Hematopoietic multipotent progenitor cell (in vitro differentiated cells): ENCODE data around the gene ZNF580. TPM values are rescaled to one million over a fixed set of nuclear protein-coding genes. Genes with fewer than 3 reads are reported as not detected.

Experiments
- DNase-seq, 3 donors: peaks; one replicate each; pipeline ENCODE4 v3.0.0-alpha.2; 2011 to 2015; ENCODE audit warnings: low read depth in 2 of 3, low spot score in 2 of 3
- total RNA-seq: library from RNA; depleted of rRNA; stranded (reverse); fragments of >200 nt; gene quantifications from one replicate; pipeline ENCODE4 v1.2.3, GENCODE V29; 2012

Gene ZNF580
- total RNA-seq, 1 donor, result 13.7 TPM

DNA sequence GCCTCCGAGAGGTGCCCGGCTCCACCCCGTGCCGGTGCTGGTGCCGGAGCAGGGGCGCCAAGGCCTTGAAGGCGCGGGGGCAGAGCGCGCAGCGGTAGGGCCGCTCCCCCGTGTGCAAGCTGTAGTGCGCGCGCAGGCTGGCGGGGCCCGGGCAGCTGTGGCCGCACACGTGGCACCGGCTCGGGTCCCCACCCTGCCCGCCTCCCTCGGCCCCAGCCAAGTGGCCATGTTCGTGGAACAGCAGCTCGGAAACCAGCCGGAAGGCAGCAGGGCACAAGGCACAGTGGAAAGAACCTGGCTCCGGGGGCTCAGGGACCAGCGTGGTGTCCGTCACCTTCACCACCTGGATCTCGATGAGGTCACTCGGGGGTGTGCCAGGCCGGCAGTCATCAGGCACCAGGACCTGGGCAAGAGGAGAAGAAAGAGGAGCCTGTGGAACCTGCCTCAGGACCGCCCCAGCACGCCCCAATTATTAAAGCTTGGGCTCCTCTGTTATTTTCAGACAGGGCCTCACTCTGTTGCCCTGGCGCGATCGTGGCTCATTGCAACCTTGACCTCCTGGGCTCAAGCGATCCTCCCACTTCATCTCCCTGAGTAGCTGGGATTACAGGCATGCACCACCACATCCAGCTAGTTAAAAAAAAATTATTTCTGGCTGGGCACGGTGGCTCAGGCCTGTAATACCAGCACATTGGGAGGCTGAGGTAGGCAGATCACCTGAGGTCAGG, 18.4 kb upstream of the ZNF580 start:
- no peak for DNase-seq

DNA sequence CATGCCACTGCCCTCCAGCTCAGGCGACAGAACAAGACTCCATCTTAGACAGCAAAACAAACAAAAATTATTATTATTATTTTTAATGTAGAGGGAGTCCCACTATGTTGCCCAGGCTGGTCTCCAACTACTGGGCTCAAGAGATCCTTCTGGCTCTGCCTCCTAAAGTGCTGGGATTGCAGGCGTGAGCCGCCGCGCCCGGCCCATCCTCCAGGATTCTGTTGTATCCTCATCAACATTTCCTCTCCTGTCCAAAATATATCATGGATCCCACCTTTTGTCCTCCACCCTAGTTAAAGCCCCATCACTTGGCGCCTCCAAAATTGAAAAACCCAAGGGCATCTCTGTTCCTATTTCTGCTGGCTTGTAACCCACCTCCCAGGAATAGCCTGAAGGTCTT, 17.7 kb upstream of the ZNF580 start:
- DNase-seq, result no peak

DNA sequence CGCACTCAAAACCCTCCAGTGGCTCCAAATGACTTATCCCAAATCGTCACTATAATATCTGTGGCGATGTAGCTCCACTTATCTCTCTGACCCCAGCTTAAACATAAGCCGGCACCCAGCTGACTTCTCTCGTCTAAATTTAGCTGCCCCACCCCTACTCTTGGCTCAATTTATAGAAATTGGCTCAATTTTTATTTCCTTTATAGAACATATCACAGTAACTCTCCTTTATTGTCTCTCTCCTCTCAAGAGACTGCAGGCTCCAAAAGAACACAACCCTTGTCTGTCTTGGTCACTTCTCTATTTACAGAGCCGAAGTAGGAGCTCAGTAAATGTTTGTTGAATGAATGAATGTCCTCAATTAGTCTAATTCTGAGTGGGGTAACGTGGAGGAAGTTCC, 17.2 kb upstream of the ZNF580 start:
- no peak for DNase-seq

DNA sequence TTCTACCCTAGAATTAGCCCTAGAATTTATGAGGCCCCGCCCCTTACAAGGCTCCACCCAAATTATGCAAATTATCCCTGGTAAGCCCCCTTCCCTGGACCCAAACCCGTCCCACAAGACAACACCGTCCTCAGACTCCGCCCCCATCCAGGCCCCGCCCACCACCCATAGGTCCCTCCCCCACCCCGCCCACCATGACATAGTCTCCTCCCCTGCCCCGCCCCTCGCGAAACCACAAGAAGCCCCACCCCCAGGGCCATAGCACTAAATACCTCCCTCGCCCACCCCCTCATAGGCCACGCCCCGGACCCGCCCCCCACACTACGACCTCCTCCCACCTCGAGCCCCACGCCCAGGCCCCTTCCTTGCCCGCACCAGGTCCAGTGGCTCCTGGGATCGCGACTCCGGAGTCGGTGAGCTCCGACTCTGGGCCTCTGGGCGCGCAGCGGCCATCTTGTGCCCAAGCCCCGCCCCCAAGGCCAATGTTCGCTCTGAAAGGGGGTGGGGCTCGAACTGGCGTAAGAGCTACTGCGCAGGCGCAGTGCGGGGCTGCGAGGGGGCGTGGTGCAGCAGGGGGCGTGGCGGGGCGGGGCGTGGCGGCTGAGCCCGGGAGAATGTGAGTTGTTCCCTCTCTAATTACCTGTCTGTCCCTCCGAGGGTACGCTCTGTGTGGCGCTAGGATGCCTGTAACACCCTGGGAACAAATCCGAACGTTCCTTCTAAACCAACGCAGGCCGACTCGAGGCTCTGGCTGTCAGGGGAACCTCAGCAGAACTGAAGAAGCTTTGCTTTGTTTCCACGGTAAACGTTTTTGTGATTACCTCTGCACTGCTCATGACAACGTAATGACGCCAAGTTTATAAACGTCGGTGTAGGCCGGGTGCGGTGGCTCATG, 16.4 kb upstream of the ZNF580 start, which contains the start of gene ZNF784:
Gene ZNF784, minus strand, starts transcription at position 458 of the 895 bp plus-strand sequence. Its CDS starts 5 bp downstream, at position 453.
- DNase-seq, result peak; percentile 92 to 98 (median 95)

DNA sequence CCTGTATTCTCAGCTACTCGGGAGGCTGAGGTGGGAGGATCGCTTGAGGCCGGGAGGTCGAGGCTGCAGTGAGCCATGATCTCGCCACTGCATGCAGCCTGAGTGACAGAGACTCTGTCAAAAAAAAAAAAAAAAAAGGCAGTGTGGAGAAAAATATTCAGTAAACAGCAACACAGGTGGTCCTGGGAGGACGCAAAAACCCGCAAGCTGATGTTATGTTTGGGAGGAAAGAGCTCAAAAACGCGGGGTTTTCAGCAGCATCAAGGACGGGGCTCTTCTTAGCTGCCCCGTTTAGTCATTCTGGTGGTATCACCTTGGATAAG, 15.8 kb upstream of the ZNF580 start:
- no peak for DNase-seq

DNA sequence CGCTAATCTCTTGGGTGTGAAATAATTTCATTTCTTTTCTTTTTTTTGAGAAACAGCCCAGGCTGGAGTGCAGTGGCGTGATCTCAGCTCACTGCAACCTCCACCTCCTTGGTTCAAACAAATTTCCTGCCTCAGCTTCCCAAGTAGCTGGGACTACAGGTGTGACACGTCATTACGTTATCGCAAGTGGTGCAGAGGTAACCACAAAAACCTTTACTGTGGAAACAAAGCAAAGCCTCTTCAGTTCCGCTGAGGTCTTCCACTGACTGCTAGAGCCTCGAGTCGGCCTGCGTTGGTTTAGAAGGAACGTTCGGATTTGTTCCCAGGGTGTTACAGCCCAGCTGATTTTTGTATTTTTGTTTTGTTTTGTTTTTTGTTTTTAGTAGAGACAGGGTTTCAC, 14.5 kb upstream of the ZNF580 start:
- DNase-seq, result no peak

DNA sequence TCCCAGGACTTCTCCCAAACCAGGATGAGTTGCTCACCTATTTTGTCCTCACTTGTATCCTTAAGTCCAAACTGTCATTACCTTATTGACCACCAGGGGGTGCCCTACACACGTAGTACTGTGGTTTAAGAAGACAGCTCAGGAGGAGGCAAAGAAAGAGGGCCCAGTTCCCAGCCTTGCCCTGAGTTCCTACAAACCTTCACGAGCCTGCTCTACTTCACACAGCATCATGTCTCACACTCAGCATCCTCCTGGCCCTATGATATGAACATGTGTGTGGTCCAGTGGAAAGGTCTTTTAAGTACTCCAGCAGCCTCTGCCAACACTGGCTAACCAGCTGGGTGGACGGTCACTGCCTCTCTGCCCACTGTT, 8.4 kb upstream of the ZNF580 start:
- DNase-seq, result peak; percentile 87 to 96 (median 91)

DNA sequence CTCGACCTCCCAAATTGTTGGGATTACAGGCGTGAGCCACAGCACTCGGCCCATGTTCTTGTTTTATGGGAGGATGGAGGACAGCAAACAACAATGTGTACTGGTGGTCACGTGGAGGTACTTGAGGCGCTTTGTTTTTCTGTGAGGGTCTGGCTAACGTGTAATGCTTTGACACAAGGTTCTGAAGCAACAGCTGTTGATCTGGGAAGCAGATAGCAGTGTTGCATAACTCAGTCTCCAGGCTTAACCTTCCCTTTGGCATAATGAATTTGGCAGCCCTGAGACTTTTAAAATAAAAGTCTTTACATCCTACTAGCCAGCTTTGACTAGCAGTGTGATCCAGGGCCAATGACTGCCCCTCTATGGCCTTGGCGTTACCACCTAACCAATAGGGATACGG, 6.9 kb upstream of the ZNF580 start:
- DNase-seq, result peak in 1 of 3 donors; percentile 50

DNA sequence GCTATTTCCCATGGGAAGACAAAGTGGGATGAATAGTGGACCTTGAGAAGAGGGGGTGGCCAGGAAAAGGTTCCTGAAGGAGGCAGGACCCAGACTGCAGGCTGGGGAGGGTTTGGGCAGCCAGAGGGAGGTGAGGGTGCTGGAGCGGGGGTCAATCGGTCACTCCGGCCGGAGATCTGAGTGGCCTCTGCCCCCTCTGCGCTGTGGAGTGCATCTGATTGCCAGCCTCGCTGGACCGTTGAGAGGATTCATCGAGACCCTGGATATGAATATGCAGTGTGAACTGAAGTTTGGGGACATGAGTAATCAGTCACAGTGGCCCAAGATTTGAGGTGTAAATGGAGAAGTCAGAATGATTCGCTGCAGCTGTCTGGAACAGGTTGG, 5.5 kb upstream of the ZNF580 start:
- DNase-seq, result peak in 1 of 3 donors; percentile 57

DNA sequence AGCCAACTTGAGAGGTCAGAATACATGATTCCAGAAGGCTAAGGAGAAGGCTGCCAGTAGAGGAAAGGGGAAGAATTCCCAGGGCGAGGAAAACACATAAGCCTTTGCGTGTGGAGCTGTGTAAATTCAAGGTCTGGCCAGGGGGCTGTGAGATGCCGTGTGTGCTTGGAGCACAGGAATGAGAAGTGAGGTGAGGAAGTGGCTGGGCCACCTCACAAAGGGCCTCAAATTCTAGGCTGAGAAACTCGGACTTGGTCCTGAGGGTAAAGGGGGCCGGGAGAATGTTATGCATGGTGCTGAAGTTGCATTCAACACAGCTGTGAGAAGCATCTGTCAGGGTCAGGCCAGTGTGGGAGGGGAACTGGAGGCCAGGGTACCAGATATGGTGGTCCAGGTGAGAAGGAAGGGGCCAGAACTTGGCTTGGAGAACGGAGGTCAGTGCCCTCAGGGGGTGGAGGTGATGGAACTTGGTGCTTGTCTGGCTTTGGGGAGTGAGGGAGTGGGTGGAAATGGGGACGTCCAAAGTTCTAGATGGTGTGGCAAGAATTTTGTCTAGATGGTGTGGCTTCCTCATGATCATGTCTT, 4.9 kb upstream of the ZNF580 start:
- no peak for DNase-seq

DNA sequence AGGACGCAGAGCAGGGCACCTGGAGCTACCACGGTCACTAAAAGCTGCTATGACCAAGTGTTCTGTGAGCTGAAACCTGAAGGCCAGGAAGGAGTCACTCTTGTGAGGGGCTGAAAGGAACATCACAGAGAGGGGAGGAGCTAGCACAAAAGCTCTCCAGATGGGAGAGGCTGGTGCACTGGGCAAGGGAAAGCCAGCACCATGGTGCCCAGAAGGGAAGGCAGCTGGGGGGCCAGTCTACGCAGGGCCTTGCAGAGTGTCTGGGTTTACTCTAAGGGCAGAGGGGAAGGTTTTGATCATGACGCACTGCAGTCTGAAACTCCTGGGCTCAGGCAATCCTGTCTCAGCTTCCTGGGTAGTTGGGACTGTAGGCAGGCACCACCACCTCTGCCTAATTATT, 4.1 kb upstream of the ZNF580 start:
- no peak for DNase-seq

DNA sequence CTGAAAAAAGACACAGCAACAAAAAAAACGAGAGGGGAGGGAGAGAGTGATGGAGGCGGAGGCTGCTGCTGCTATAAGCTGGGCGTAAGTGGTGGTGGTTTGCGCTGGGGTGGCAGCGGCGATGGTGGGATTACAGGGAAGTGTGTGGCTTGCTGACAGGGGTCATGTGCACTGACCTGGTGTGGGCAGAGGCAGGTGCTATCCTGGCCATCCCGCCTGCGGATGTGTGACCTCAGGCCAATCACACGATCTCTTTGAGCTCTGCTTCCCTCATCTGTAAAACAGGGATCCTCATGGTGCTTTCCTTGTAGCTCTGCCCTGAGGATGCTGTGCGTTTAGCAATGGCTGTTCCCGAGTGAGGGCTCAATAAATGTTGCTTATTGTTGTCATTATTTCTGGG, 3.3 kb upstream of the ZNF580 start:
- no peak for DNase-seq

DNA sequence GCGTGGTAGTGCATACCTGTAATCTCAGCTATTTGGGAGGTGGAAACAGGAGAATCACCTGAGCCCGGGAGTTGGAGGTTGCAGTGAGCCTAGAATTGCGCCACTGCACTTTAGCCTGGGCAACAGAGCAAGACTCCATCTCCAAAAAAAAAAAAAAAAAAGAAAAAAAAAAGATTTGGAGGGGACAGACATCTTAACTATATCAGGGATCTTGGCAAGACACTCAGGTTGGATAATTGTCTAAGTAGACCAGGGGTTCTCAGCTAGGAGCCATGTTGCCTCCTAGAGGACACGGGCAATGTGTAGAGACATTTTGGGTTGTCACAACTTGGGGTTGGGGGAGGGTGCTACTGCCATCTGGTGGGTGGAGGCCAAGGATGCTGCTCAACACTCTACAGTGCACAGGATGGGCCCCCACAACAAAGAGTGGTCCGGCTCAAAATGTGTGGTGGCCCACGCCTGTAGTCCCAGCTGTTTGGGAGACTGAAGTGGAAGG, 1.9 kb upstream of the ZNF580 start:
- peak in 2 of 3 donors; percentile 72 to 83 for DNase-seq

DNA sequence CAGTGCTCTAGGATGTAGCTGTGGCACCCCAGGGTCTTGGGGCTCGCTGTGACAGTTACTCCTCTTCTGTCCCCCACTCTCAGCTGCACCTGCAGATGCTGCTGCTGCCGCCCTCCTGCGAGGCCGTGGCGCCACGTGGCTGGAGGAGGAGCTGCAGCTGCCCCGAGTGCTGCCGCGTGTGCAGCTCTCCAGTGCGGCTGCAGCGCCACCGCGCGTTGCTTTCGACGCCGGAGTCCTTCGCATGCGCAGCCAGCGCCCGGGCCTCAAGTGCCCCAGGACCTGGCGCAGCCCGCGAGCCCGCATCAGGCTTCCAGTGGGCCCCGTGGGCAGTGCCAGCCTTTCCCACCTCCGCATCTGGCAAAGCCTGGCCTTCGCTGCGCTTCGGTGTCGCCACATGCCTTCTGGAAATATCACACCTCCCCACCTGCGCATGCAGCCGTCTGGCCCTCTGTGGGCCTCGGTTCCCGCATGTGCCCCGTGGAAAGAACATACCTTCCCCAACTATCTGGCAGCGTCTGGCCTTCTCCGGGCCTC, 692 bp upstream of the ZNF580 start:
- peak in 2 of 3 donors; percentile 76 to 83 for DNase-seq

DNA sequence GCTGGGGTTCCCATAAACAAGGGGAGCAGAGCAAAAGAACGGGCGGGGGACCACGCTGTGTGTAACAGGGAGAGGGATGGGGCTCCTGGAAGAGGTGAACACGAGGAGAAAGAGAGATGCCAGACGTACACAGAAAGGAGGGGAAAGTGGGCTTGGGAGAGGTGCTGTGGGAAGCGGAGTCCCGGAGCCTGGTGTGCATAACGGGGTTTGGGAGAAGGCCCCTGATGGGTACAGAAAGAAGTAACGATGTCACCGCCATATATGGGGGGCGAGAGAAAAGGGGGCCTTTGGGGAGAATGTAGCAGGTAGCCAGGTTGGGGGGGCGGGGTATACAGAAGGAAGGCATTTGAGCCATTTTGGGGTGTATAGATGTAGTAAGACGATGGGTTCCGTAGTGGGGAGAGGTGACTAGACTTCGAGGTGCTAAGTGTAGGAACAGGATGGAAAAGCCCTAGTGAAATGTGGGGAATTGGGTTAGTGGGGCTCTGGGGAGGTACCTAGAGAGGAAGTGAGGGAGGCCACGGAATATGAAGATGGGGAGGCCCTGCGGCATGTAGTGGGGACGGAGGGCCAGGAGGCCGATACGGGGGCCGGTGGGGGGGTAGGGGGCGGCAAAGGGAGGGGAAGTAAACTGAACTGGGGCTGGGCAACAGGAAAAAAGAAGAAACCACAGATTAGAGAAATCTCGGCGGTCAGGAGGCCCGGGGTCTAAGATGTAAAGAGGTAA, 787 bp downstream of the ZNF580 start:
- DNase-seq, result no peak

DNA sequence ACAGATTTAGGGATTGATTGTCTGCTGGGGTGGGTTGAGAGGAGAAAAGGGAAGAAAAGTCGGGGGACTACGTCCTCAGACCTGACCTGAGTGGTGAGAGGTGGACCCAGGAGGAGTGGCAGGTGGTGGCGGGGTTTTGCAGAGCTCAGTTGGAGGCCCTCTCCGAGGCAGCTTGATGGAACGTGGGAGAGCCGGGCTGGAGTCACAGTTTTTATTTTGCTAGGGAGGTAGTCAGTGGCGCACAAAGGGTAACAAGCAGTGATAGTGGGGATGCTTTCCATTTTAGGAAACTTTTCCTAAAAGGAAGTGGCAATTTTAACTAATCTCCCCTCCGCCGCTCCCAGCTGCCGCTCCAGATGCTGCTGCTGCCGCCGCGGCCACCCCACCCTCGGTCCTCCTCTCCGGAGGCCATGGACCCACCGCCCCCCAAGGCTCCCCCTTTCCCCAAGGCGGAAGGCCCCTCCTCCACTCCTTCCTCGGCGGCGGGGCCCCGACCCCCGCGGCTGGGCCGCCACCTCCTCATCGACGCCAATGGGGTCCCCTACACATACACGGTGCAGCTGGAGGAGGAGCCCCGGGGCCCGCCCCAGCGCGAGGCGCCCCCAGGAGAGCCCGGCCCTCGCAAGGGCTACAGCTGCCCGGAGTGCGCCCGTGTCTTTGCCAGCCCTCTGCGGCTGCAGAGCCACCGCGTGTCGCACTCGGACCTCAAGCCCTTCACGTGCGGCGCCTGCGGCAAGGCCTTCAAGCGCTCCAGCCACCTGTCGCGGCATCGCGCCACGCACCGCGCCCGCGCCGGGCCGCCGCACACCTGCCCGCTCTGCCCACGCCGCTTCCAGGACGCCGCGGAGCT, 1.6 kb downstream of the ZNF580 start:
- no peak for DNase-seq

DNA sequence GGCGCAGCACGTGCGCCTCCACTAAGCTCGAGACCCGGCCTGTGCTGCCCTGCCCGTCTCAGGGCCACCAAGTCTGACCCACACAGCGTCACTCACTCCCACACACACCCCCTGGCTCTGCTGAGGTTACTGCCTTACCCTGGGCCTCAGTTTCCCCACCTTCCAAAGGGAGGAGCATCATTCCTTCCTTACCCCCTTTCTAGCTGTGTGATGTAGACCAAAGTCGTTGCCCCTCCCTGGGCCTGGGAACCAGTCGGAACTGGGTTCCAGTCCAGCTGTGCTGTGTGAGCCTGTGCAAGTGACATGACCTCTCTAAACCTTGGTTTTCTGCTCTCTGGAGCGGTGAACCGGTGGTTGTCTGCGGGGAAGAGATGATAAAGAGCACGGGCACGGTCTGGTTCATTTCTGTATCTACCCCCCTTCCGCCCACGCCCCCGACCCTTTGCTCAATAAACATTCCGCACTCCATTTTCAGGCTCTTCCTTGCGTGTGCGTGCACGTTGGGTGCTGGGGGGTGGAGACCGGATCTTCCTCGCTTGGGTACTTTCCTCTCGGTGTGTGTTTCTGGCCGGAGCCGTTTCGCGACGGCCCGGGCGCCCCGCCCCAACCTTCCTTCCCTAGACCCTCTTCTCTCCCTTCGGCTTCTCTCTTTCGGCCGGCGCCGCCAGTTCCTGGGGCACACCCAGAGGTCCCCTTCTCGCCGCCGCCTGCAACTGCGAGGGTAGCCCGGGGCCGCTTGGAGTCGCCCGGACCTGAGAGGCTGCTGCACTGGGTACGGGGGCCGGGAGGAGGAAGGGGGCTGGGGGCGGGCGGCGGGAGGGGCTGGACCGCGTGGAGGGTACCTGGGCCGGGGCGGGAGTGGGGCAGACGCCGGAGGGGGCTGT, 2.4 kb downstream of the ZNF580 start, which contains the start of gene ZNF581:
Gene ZNF581, plus strand, starts transcription at position 647 of the 884 bp plus-strand sequence. CDS start 923 bp downstream, outside the sequence.
- peak in 2 of 3 donors; percentile 74 to 76 for DNase-seq

DNA sequence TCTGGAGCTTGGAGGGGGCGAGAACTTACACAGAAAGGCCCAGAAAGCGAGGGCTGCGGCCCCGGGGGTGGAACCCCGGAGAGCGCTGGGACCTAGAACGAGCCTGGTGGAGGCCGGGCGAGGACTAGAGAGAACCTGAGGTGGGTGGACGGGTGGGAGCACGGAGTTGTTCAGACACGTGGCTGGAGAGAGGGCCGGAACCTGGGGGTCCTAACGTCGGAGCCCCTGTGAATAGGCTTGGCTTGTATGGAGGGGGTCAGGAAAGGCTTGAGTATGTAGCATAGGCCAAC, 3.0 kb downstream of the ZNF580 start:
- DNase-seq, result no peak
